ENCODE results near the gene BRAT1.
"Not testable (repeated sequence)": the region's sequence is repeated elsewhere in the genome, so short reads cannot be mapped to it uniquely, and the experiment has no call there.

The BRAT1 gene

DNA sequence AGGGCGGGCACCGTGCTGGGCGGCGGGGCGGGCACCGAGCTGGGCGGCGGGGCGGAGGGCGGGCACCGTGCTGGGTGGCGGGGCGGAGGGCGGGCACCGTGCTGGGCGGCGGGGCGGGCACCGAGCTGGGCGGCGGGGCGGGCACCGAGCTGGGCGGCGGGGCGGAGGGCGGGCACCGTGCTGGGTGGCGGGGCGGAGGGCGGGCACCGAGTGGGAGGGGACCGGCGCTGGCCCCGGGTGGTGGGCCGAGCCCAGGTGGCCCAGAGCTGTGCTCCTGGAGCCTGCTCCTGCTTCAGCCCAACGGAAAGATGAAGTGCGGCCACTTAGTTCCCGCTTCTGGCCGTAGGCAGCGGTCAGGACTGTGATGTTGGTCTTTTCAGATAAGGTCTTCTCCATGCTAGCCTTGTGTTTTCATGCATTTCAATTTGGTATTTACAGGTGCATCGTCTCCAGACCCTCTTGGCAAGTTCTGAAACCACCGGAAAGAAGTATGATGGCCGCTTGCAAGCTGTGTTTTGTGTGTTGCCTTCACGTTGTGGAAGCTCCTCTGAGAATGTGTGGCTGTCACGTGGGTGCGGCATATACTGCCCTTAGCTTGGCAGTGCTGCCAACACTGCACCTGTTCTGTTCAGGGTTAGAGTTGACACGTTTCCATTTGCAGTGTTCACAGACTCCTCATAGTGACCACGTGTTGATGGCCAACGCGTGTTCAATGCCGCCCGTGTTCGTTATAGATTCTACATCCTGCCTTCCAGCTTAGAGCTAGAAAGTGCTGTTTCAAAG, 28.7 kb upstream of the BRAT1 start:
- no peak for DNase-seq

- no peak for DNase-seq
Observed at GRCh38 chr7:2582006-2582735, 26.8 kb upstream of the BRAT1 start.

DNA sequence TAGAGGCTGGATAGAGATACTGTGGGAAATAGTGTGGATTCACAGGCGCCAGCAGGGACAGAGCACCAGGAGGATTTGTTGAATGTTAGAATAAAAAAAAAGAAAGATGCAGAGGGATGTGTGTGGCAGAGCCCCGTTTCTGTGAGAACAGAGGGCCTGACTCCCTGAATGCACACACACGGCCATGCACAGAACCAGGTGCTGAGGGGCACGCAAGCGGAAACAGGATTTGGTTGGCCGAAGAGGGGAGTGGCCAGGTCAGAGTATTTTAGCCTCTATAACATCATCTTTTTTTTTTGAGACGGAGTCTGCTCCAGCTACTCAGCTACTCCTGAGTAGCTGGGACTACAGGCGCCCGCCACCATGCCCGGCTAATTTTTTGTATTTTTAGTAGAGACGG, 25.3 kb upstream of the BRAT1 start:
- DNase-seq: no peak

DNA sequence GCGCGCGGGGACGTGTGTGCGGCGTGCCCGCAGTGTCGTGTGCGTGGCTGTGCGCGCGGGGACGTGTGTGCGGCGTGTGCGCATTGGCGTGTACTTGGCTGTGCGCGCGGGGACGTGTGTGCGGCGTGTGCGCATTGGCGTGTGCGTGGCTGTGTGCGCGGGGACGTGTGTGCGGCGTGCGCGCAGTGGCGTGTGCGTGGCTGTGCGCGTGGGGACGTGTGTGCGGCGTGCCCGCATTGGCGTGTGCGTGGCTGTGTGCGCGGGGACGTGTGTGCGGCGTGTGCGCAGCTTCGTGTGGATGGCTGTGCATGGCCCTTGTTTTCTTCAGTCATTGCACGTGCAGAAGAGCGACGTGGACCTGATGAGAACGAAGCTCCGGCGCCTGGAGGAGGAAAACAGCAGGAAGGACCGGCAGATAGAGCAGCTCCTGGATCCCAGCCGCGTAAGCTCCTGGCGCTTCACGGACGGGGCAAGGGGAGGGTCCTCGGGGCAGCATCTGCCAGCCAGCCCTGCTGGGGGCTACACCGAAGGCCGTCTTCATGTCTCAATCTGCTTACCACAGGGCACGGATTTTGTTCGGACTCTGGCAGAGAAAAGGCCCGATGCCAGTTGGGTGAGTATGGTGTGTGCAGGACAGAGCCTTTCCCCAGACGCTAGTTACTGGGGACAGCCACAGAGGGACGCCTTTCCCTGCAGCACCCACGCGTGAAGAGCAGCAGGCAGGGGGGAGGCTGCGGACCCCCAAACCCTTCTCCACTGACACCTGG, 22.8 kb upstream of the BRAT1 start:
- no peak for DNase-seq

- no peak for DNase-seq
Observed at GRCh38 chr7:2576742-2577491, 21.6 kb upstream of the BRAT1 start.

GRCh38 chr7:2575733-2576340, 20.5 kb upstream of the BRAT1 start:
- DNase-seq: no peak

DNA sequence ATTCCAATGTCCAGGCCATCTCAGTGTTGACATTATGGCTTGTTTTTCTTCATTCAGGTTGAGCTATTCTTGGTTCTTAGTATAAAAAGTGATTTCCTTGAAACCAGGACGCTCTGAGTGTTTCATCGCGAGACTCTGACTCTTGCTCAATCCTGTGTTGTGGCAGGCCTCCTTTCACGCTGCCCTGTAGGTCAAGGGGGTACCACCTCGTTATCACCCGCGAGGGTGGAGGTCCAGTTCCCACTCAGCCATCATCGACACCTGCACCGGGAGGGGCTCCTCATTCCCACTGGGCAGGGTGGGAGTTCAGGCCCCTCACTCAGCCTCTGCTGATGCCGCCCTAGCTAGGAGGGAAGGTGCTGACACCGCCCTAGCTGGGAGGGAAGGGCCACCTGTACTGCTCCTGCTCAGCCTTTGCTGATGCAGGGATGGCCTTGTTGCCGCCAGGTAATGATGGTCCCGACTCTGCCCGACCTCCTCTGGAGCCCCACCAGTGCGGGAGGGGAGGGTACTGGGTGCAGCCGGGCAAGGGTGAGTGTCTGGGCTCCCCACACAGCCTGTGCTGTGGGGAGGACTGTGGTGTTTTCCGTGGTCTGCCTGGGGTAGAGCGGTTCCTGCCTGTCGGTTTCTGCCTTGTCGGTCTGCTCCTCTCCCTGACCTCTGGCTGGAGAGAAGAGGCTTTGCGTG, 19.9 kb upstream of the BRAT1 start:
- DNase-seq: no peak

- DNase-seq: no peak
Observed at GRCh38 chr7:2573761-2574160, 18.4 kb upstream of the BRAT1 start.

DNA sequence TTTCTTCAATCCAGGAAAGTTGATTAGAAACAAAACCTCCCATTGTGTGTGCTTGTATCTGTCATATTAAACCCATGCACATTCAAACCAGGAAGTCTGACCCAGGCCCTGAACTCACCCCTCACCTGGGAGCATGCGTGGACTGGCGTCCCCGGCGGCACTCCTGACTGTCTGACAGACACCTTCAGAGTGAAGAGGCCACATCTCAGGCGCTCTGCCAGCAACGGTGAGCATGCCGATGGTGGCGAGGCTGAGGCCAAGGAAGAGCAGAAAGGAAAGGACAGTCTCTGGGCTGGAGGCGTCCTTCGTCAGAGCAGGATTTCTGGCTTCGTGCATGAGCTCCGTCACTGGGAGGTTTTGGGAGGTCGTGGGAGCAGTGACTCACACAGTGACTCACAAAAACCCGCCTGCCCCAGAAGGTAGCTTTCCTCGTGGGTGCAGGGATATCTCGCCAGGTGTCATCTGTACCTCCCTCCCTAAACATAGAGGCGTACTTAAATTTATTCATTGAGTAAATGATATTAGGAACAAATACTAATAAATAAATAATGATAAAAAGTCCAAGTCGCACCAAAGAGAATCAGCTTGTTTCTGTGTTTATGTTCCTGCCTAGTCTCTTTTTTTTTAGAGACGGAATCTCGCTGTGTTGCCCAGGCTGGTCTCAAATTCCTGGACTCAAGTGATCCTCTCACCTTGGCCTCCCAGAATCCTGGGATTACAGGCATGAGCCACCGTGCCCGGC, 16.9 kb upstream of the BRAT1 start:
- DNase-seq: no peak

DNA sequence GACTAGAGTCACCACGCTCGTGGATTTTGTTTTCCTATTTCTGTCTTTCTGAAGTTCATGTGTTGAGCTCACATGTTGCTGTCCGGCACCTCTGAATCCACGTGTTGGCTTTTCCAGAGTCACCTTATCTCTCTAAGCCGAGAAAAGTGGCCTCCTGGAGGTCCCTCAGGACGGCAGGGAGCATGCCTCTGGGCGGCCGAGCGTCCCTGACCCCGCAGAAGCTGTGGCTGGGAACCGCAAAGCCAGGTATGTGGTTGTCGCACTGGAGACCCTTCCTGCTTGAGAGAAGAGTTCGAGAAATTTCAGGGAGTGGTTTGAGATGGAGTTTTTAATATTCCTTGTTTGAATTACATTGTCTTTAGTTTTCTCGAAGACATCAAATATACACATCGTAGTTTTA, 16.1 kb upstream of the BRAT1 start:
- no peak for DNase-seq

DNA sequence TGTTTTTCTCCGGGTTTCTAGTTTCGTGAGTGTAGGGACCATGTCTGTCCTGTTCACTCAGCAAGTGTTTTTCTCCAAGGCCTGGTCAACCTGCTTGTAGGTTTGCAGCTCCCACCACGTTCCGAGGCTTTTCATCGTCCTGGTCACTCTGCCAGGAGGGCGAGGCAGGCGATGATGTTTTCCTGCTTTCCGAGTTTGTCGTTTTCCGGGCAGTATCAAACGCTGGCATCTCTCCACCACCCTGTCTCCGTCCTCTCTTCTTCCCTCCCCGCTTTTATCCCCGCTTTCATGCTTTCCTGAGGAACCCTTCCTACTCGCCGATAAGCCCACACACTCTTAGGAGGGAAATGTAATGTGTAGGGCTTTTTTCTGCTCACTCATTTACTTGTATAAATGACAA, 14.7 kb upstream of the BRAT1 start:
- DNase-seq: no peak

DNA sequence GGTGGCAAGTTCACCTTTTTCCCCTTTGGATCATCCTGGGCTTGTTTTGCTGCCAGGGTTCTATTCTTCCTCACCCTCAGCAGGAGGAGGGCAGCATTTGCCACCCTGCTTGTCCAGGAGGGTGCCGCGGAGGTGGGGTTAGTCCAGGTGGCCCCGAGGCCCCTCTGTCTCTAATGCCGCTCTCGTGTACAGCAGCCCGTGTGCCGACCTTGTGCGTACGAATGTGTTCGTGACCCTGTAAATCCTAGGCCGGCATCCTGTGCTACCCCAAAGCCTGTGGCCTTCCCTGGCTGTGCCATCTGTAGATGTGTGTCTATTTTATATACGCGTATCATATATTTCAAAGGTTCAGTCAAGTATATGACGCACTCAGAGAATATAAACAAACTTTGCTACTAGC, 14.1 kb upstream of the BRAT1 start:
- DNase-seq: no peak

GRCh38 chr7:2568521-2569223, 13.3 kb upstream of the BRAT1 start:
- no peak for DNase-seq

DNA sequence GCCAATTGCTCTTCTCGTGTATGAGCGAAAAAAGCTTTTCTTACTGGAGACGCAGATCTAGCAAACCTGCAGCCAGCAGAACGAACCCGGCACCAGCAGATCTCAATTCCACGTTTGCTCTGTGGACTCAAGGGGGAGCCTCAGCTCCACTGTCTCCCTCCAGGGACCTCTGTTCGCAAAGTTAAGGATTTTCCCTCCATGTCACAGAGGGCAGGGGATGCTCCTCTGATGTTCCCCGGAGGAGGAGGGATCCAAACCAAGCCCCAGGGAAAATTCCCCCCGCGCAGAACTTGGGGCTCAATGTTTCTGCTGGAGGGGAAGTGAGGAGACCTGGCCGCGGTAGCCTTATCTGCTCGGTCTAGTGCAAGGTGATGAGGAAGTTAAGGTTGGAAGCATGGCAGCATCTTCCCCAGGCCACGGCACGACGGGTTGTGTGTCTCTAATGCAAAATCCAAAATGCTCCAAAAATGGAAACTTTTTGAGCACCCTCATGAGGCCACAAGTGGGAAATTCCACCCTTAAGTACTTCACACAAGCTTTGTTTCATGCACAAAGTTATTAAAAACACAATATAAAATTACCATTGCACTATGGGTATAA, 12.5 kb upstream of the BRAT1 start:
- no peak for DNase-seq

- DNase-seq: no peak
Observed at GRCh38 chr7:2566890-2567678, 11.8 kb upstream of the BRAT1 start.

GRCh38 chr7:2566348-2566889, 11.1 kb upstream of the BRAT1 start:
- no peak for DNase-seq

DNA sequence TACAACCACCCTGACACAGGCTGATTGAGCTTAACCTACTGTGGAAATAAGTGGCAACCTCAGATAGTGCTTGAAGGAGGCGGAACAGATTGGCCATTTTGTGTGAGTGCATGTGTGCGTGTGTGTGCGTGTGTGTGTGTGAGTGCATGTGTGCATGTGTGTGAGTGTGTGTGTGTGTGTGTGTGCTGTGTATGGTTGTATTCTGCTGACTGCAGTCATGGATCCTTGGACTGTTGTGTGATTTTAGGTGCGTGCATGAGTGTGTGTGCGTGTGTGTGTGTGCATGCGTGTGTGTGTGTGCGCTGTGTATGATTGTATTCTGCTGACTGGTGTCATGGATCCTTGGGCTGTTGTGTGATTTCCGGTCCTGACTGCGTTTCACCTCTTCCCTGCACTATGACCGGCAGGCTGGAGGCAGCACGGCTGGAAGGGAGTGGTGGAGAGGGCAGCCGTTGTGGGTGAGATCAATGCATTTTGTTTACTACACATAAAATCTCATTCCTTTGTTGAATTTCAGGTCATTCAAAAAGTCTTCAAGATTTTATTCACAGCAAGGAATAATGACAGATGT, 9.7 kb upstream of the BRAT1 start:
- DNase-seq: no peak

DNA sequence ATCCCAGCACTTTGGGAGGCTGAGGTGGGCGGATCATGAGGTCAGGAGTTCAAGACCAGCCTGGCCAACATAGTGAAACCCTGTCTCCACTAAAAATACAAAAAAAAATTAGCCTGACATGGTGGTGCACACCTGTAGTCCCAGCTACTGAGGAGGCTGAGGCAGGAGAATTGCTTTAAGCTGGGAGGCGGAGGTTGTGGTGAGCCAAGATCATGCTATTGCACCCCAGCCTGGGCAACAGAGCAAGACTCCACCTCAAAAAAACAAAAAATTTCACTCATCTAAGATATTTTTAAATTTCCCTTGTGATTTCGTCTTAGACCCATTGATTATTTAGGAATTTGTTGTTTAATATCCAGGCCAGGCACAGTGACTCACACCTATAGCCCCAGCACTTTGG, 8.6 kb upstream of the BRAT1 start:
- not testable (repeated sequence) for DNase-seq

Data from NCI-H187 treated with DMSO at 0.1 percent for 48 hours (cell line).